ENCODE data around the gene WARS2.

The WARS2 gene

GRCh38 chr1:118982821-118983557 is 157.5 kb downstream of the WARS2 start:
- DNase-seq (ENCODE audit: low read depth) = no peak

- no peak for DNase-seq (ENCODE audit: low read depth)
These were observed 158.2 kb downstream of the WARS2 start for GRCh38 chr1:118982266-118982665.

GRCh38 chr1:118981436-118981835 is 159.0 kb downstream of the WARS2 start:
- DNase-seq (ENCODE audit: low read depth) = no peak

Measured in activated T-helper 9 cell treated with anti-CD3 and anti-CD28 coated beads, Interleukin-2, amount 50 U/mL, for 16 hours (primary cell).